ENCODE data around the gene OAS1.

OAS1 gene

DNA sequence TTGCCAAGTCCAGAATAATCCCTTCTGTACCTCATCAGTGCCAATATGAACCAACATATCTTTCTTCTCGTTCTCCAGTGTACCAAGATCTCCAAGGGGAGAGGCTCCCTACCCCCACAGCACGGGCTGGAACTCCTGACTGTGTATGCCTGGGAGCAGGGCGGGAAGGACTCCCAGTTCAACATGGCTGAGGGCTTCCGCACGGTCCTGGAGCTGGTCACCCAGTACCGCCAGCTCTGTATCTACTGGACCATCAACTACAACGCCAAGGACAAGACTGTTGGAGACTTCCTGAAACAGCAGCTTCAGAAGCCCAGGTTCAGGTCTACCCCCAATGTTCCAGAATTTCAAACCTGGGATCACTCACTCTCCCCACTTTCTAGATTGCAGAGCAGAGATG is 61.1 kb downstream of the OAS1 start:
- DNase-seq, result no peak

Measured in NCI-H1105 (cell line).